ENCODE data around the gene ABCA10. TPM values are rescaled to one million over a fixed set of nuclear protein-coding genes. Genes with fewer than 3 reads are reported as not detected.
"Not testable (repeated sequence)": the region's sequence is repeated elsewhere in the genome, so short reads cannot be mapped to it uniquely, and the experiment has no call there.

ABCA10 gene
- total RNA-seq, 1 donor from 2014 or later, result 17.7 TPM

- Histone ChIP-seq H3K27me3 (ENCODE audit: control insufficient read depth in 3 of 3, insufficient read depth in 3 of 3, low read length in 3 of 3) (no peaks in the 10 kb centered on the region), H3K4me1 (ENCODE audit: control insufficient read depth in 3 of 3, insufficient read depth in 3 of 3, low read length in 3 of 3) (no peaks in the 10 kb centered on the region), H3K9me3 (ENCODE audit: control insufficient read depth in 3 of 3, low read length in 3 of 3) (no peaks in the 10 kb centered on the region), H3K4me3 (ENCODE audit: low read length in 3 of 3) (no peak overlapping the region), H3K27ac (ENCODE audit: low read depth, low read length) (no peak overlapping the region), H3K36me3 (ENCODE audit: control insufficient read depth in 3 of 3, insufficient read depth in 3 of 3, low read length in 3 of 3) (peaks cover 3 to 6% (median 6%) of the 10 kb centered on the region in 3 donors), H3K9ac (ENCODE audit: low read depth in 1 of 3, low read length in 3 of 3) (no peak overlapping the region)
Observed at GRCh38 chr17:69175262-69175624, 53.4 kb downstream of the ABCA10 start.

GRCh38 chr17:69173118-69173517, 55.5 kb downstream of the ABCA10 start:
- Histone ChIP-seq H3K27ac (ENCODE audit: low read depth, low read length) (no peak overlapping the region), H3K9ac (ENCODE audit: low read depth in 1 of 3, low read length in 3 of 3) (no peak overlapping the region), H3K4me1 (ENCODE audit: control insufficient read depth in 3 of 3, insufficient read depth in 3 of 3, low read length in 3 of 3) (no peaks in the 10 kb centered on the region), H3K4me3 (ENCODE audit: low read length in 3 of 3) (no peak overlapping the region), H3K9me3 (ENCODE audit: control insufficient read depth in 3 of 3, low read length in 3 of 3) (no peaks in the 10 kb centered on the region), H3K36me3 (ENCODE audit: control insufficient read depth in 3 of 3, insufficient read depth in 3 of 3, low read length in 3 of 3) (peaks cover 6% of the 10 kb centered on the region in 3 donors), H3K27me3 (ENCODE audit: control insufficient read depth in 3 of 3, insufficient read depth in 3 of 3, low read length in 3 of 3) (no peaks in the 10 kb centered on the region)

GRCh38 chr17:69170377-69170776, 58.2 kb downstream of the ABCA10 start:
- Histone ChIP-seq H3K9me3 (ENCODE audit: control insufficient read depth in 3 of 3, low read length in 3 of 3) (no peaks in the 10 kb centered on the region), H3K9ac (ENCODE audit: low read depth in 1 of 3, low read length in 3 of 3) (no peak overlapping the region), H3K4me1 (ENCODE audit: control insufficient read depth in 3 of 3, insufficient read depth in 3 of 3, low read length in 3 of 3) (no peaks in the 10 kb centered on the region), H3K36me3 (ENCODE audit: control insufficient read depth in 3 of 3, insufficient read depth in 3 of 3, low read length in 3 of 3) (peaks cover 6% of the 10 kb centered on the region in 3 donors), H3K27ac (ENCODE audit: low read depth, low read length) (no peak overlapping the region), H3K4me3 (ENCODE audit: low read length in 3 of 3) (no peak overlapping the region), H3K27me3 (ENCODE audit: control insufficient read depth in 3 of 3, insufficient read depth in 3 of 3, low read length in 3 of 3) (no peaks in the 10 kb centered on the region)

GRCh38 chr17:69168642-69169041, 60.0 kb downstream of the ABCA10 start:
- not testable (repeated sequence) for H3K4me1 ChIP-seq (ENCODE audit: control insufficient read depth in 3 of 3, insufficient read depth in 3 of 3, low read length in 3 of 3); H3K36me3 ChIP-seq (ENCODE audit: control insufficient read depth in 3 of 3, insufficient read depth in 3 of 3, low read length in 3 of 3); H3K9me3 ChIP-seq (ENCODE audit: control insufficient read depth in 3 of 3, low read length in 3 of 3); H3K27me3 ChIP-seq (ENCODE audit: control insufficient read depth in 3 of 3, insufficient read depth in 3 of 3, low read length in 3 of 3); H3K9ac ChIP-seq (ENCODE audit: low read depth in 1 of 3, low read length in 3 of 3); H3K4me3 ChIP-seq (ENCODE audit: low read length in 3 of 3); H3K27ac ChIP-seq (ENCODE audit: low read depth, low read length)

GRCh38 chr17:69166957-69167356, 61.7 kb downstream of the ABCA10 start:
- no peak overlapping the region for H3K9ac ChIP-seq (ENCODE audit: low read depth in 1 of 3, low read length in 3 of 3)
- H3K27me3 ChIP-seq (ENCODE audit: control insufficient read depth in 3 of 3, insufficient read depth in 3 of 3, low read length in 3 of 3), result no peaks in the 10 kb centered on the region
- no peak overlapping the region for H3K27ac ChIP-seq (ENCODE audit: low read depth, low read length)
- peaks cover 0 to 4% (median 3%) of the 10 kb centered on the region in 3 donors for H3K36me3 ChIP-seq (ENCODE audit: control insufficient read depth in 3 of 3, insufficient read depth in 3 of 3, low read length in 3 of 3)
- no peaks in the 10 kb centered on the region for H3K4me1 ChIP-seq (ENCODE audit: control insufficient read depth in 3 of 3, insufficient read depth in 3 of 3, low read length in 3 of 3)
- no peak overlapping the region for H3K4me3 ChIP-seq (ENCODE audit: low read length in 3 of 3)
- no peaks in the 10 kb centered on the region for H3K9me3 ChIP-seq (ENCODE audit: control insufficient read depth in 3 of 3, low read length in 3 of 3)

- no peak overlapping the region for H3K4me3 ChIP-seq (ENCODE audit: low read length in 3 of 3)
- peaks cover 0 to 4% (median 3%) of the 10 kb centered on the region in 3 donors for H3K36me3 ChIP-seq (ENCODE audit: control insufficient read depth in 3 of 3, insufficient read depth in 3 of 3, low read length in 3 of 3)
- H3K9ac ChIP-seq (ENCODE audit: low read depth in 1 of 3, low read length in 3 of 3), result no peak overlapping the region
- no peaks in the 10 kb centered on the region for H3K4me1 ChIP-seq (ENCODE audit: control insufficient read depth in 3 of 3, insufficient read depth in 3 of 3, low read length in 3 of 3)
- no peaks in the 10 kb centered on the region for H3K27me3 ChIP-seq (ENCODE audit: control insufficient read depth in 3 of 3, insufficient read depth in 3 of 3, low read length in 3 of 3)
- no peak overlapping the region for H3K27ac ChIP-seq (ENCODE audit: low read depth, low read length)
- no peaks in the 10 kb centered on the region for H3K9me3 ChIP-seq (ENCODE audit: control insufficient read depth in 3 of 3, low read length in 3 of 3)
Observed at GRCh38 chr17:69164206-69164605, 64.4 kb downstream of the ABCA10 start.

- H3K4me3 ChIP-seq (ENCODE audit: low read length in 3 of 3), result no peak overlapping the region
- H3K27me3 ChIP-seq (ENCODE audit: control insufficient read depth in 3 of 3, insufficient read depth in 3 of 3, low read length in 3 of 3), result no peaks in the 10 kb centered on the region
- no peak overlapping the region for H3K27ac ChIP-seq (ENCODE audit: low read depth, low read length)
- H3K36me3 ChIP-seq (ENCODE audit: control insufficient read depth in 3 of 3, insufficient read depth in 3 of 3, low read length in 3 of 3), result peaks cover 0 to 2% (median 2%) of the 10 kb centered on the region in 3 donors
- H3K9me3 ChIP-seq (ENCODE audit: control insufficient read depth in 3 of 3, low read length in 3 of 3), result no peaks in the 10 kb centered on the region
- H3K4me1 ChIP-seq (ENCODE audit: control insufficient read depth in 3 of 3, insufficient read depth in 3 of 3, low read length in 3 of 3), result no peaks in the 10 kb centered on the region
- H3K9ac ChIP-seq (ENCODE audit: low read depth in 1 of 3, low read length in 3 of 3), result no peak overlapping the region
Observed at GRCh38 chr17:69159418-69159817, 69.2 kb downstream of the ABCA10 start.

- Histone ChIP-seq H3K9ac (ENCODE audit: low read depth in 1 of 3, low read length in 3 of 3) (no peak overlapping the region), H3K36me3 (ENCODE audit: control insufficient read depth in 3 of 3, insufficient read depth in 3 of 3, low read length in 3 of 3) (peaks cover 7 to 32% (median 17%) of the 10 kb centered on the region in 3 donors), H3K27me3 (ENCODE audit: control insufficient read depth in 3 of 3, insufficient read depth in 3 of 3, low read length in 3 of 3) (no peaks in the 10 kb centered on the region), H3K4me3 (ENCODE audit: low read length in 3 of 3) (no peak overlapping the region), H3K4me1 (ENCODE audit: control insufficient read depth in 3 of 3, insufficient read depth in 3 of 3, low read length in 3 of 3) (no peaks in the 10 kb centered on the region), H3K9me3 (ENCODE audit: control insufficient read depth in 3 of 3, low read length in 3 of 3) (no peaks in the 10 kb centered on the region), H3K27ac (ENCODE audit: low read depth, low read length) (no peak overlapping the region)
Observed at GRCh38 chr17:69154267-69154666, 74.4 kb downstream of the ABCA10 start.

GRCh38 chr17:69150333-69150732, 78.3 kb downstream of the ABCA10 start:
- Histone ChIP-seq H3K9ac (ENCODE audit: low read depth in 1 of 3, low read length in 3 of 3) (no peak overlapping the region), H3K9me3 (ENCODE audit: control insufficient read depth in 3 of 3, low read length in 3 of 3) (no peaks in the 10 kb centered on the region), H3K4me3 (ENCODE audit: low read length in 3 of 3) (no peak overlapping the region), H3K27me3 (ENCODE audit: control insufficient read depth in 3 of 3, insufficient read depth in 3 of 3, low read length in 3 of 3) (no peaks in the 10 kb centered on the region), H3K36me3 (ENCODE audit: control insufficient read depth in 3 of 3, insufficient read depth in 3 of 3, low read length in 3 of 3) (peaks cover 11 to 41% (median 22%) of the 10 kb centered on the region in 3 donors), H3K4me1 (ENCODE audit: control insufficient read depth in 3 of 3, insufficient read depth in 3 of 3, low read length in 3 of 3) (no peaks in the 10 kb centered on the region), H3K27ac (ENCODE audit: low read depth, low read length) (no peak overlapping the region)

GRCh38 chr17:69147460-69147859, 81.2 kb downstream of the ABCA10 start:
- Histone ChIP-seq H3K27ac (ENCODE audit: low read depth, low read length) (no peak overlapping the region), H3K4me3 (ENCODE audit: low read length in 3 of 3) (no peak overlapping the region), H3K27me3 (ENCODE audit: control insufficient read depth in 3 of 3, insufficient read depth in 3 of 3, low read length in 3 of 3) (no peaks in the 10 kb centered on the region), H3K9me3 (ENCODE audit: control insufficient read depth in 3 of 3, low read length in 3 of 3) (no peaks in the 10 kb centered on the region), H3K4me1 (ENCODE audit: control insufficient read depth in 3 of 3, insufficient read depth in 3 of 3, low read length in 3 of 3) (no peaks in the 10 kb centered on the region), H3K36me3 (ENCODE audit: control insufficient read depth in 3 of 3, insufficient read depth in 3 of 3, low read length in 3 of 3) (peaks cover 7 to 25% (median 19%) of the 10 kb centered on the region in 3 donors), H3K9ac (ENCODE audit: low read depth in 1 of 3, low read length in 3 of 3) (no peak overlapping the region)

Measured in skeletal muscle tissue (tissue), 4 donors.